Measurements from ENCODE around the gene TACC2.
A peak's percentile ranks its signal among the peaks of the same experiment; 100 is the strongest.

The TACC2 gene

DNA sequence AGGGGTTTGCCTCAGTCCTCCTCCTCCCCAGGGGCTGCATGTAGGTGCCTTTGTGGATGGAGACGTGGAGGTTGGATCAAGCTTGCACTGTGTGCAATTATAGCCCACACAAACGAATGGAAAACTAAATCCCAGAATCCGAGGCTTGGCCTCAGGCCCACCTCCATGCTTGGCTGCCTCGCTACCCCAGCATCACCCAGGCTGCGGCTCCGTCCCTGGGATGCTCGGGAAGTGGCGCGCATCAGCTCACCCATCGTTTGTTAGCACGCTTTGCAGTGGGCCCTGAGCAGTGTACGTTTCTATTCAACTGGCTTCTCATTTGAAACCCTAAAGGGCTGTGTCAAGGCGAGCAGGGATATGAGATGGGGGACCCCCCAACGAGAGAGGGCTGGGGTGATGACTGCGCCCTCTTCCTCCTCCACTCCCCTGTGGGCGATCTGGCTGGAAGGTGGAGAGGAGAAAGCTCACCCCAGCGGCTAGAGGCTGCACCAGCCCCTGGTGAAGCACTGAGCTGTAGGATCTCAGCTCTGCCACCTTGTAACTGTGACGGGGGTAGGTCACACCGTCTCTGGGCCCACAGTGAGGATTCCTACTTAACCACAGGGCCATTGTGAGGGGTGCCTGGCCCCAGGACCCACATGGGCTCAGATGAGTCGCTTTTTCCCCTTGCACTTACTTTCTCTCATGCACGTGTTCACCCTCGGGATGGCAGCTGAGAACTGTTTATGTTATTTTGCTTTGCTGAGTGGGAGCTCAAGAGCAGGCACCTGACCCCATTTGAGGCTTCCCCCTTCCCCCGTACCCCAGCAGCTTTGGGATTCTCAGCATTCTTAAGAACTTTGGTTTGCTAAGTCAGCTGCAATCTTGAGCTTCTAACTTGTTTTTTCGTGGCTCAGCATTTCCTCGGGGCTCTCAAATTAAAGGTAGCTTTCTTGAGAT, 269.4 kb downstream of the TACC2 start:
- no peak for DNase-seq

DNA sequence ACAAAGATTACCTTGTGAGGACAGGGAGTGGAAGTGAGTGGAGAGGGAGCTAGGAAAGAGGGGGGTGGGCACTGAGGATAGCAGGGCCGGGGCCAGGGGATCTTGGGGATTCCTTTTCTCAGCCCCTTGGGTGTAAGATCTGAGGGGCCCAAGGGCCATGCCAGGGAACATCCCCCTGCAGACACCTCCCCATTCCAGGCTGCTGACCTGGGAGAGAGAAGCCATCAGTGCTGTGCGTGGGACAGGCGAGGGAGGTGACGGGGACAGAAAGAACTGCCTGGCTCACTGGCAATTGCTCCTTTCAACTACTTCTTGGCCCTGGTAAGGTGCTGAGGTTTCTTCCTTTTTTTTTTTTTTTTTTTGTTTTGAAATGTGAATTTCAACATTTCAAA, 270.1 kb downstream of the TACC2 start:
- no peak for DNase-seq

DNA sequence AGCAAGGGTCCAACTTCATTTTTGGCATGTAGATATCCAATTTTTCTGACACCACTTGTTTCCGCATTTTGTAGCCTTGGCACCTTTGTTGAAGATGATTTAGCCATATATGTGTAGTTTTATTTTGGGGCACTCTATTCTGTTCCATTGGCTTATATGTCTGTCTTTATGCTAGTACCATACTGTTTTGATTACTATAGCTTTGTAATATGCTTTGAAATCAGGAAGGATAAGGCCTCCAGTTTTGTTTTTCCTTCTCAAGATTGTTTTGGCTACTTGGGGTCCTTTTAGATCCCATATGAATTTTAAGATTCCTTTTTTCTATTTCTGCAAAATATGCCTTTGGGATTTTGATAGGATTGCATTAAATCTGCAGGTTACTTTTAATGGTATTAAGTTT, 272.6 kb downstream of the TACC2 start:
- no peak for DNase-seq

DNA sequence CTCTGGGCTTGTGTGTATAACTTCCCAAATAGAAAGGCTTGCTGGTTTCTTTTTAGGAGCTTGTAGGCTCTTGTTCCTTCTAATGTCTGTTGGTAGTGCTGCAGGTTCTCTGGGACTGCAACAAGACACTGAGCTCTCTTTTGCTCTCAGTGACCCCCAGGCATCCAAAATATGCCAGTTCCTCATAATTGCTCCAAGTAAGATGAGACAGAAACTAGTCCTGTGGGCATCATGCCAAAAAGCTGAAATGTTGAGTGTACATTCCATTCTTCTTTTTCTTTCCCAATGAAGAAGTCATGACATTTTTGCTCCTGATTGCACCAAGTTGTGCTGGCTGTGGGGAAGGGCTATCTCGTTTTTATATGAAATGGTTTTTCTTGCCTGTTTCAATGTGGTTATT, 275.0 kb downstream of the TACC2 start:
- no peak for DNase-seq

GRCh38 chr10:122264436-122264835, 275.5 kb downstream of the TACC2 start:
- DNase-seq, result no peak

- DNase-seq, result no peak
Observed at GRCh38 chr10:122264931-122265330, 276.0 kb downstream of the TACC2 start.

- DNase-seq, result no peak
Observed at GRCh38 chr10:122265896-122266295, 276.9 kb downstream of the TACC2 start.

DNA sequence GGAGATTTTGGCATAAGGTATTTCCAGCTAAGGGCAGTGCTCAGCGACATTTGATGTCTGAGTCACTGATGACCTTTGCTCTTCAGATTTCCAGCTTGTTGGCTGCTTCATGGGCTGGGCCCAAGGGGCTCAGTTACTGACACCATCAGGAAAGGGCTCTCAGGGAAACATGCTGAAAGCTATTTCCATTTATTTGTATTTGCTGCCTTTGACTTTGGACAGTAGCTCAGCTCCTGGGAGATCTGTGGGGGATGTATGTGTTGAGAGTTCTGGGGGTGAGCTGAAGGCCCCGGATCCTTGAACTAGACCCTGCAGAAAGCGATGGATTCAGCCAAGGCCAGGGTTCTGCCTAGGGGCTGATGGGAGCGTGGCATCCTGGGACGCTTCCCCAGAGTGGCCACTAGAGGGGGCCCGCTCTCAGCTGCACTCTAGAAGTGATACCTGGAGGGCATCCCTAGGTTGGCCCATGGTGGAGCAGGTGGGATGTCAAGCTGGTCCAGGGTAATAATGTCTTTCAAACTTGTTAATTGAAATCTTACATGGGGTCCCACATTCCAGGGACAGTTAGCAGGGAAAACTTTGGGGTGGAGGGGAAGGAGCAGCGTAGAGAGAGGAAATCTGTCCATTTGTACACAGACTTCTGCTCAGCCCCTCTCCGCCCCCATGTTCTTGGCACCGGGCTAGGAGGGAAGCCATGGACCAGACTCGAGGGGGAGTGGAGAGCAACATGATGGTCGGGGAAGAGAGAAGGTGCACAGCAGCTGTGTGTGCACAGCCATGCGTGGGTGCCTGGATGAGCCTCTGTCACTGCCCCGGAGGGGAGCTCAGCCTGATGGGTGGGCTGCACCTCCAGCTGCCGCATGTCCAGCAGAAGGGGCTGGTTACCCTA, 279.1 kb downstream of the TACC2 start:
- peak; percentile 47 for DNase-seq

DNA sequence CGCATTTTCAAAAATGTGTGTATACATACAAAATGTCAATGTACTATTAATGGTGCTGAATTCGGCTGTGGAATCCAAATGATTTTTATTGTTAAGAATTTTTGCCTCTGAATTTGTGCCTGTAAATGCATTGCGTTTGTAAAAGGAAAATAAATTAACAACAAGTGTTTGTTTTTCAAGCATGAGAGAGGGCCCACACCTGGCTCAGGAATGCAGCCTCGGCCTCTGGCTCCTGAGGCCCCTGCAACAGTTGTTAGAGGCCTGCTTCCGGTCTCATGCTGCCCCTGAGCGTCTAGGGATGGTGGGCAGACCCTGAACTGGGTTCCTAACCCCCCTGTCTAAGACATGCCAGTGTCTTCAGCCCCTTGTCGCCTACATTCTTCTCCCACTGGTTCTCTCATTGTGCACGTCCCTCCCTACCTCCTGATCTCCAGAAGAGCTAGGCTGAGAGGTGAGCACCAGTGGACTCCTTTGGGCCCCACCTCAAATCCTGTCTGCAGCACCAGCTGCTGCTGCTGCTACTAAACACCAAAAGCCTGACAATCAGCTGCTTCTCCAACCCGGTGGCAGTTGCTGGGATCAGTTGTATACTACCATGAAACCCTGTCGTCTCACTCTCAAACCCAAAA, 280.2 kb downstream of the TACC2 start:
- DNase-seq, result no peak

- DNase-seq, result no peak
Observed at GRCh38 chr10:122271076-122271475, 282.1 kb downstream of the TACC2 start, which contains the start of gene BTBD16. BTBD16 (plus strand) TSS chr10:122271296; CDS start chr10:122275082, 3,786 bp downstream.

DNA sequence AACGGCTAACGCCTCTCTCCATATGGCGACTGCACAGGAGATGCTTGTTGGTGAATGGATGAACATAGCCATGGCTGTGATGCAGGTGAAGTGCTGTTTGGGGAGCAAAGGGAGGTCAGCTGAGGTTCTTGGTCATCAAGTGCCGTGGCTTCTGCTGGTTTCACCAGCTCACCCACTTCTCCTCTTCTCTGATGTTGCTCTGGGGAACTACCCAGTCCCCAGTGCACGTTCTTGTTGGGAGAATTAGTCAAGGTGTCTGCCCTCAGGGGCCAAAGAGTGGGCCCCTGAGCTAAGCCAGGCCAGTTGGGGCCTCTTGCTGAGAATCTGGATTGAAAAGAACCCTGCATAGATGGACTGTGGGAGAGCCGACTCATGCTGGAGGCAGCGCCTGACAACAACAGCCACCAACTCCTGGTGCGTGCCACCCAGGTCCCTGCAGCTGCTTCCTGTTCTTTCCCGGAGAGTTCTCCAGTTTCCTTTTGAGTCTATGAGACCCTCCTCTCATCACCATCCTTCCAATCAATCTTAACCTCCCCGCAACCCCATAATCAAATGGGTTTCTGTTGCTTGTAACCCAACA, 285.1 kb downstream of the TACC2 start:
- DNase-seq, result no peak

- no peak for DNase-seq
Observed at GRCh38 chr10:122276611-122277208, 287.7 kb downstream of the TACC2 start.

DNA sequence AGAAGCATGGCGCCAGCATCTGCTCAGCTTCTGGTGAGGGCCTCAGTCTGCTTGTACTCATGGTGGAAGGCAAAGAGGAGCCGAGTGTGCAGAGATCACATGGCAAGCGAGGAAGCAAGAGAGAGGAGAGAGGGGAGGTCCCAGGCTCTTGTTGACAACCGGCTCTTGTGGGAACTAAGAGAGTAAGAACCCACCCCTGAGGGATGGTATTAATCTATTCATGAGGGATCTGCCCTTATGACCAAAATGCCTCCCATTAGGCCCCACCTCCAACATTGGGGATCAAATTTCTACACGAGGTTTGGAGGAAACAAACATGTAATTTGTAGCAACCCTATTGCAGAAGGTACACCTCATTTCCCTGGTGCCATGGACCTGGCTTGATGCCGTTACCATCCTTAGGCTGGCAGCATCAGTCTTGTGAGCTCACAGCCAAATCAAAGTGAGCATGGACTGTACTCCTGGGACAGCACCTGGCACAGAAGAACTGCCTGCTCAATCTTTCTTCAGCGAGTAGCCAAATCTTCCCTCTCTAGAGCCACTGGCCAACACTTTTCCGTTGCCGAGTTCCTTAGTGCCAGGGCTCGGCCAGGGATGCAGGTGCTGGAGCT, 288.7 kb downstream of the TACC2 start:
- DNase-seq, result no peak

DNA sequence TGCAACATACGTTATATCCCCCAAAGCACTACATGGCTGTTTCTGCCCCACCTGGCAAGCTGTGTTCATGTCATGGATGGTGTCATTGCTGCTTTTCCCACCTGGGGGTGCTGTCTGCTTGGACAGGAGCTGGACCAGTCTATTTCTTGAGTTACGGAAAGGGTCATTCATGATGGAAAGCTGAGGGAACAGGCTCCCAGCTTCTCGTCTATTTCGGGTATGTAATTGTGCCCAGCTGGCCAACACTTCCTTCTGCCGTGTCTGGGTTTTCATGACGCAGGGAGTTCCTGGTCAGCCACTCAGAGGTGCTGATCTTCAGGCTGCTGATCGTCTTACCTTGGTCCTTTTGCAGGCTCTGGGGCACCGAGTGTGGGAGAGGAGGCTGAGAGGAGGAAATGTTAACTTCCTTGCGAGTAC, 290.8 kb downstream of the TACC2 start:
- no peak for DNase-seq

- DNase-seq, result no peak
Observed at GRCh38 chr10:122280156-122280555, 291.2 kb downstream of the TACC2 start.

DNA sequence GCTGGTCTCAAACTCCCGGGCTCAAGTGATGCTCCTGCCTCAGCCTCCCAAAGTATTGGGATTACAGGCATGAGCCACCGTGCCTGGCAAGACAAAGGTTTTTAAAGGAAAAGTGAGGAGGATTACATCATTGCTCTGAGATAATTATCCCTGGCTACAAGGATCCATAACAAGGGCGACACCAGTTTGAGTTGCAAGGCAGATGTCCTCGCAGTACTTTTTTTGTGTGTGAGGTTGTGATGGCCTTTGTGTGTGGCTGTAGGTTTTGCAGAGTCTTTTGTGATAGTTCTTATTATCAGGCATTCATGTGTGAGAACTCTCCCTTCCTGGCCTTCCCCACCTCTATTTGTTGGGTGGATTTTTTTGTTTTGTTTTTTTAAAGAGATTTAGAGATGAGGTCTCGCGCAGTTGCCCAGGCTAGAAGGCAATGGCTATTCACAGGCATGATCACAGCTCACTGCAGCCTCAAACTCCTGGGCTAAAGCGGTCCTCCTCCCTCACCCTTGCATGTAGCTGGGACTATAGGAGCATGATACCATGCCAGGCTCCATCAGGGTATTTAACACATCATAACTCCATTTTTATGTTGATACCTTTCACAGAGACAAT, 292.2 kb downstream of the TACC2 start:
- DNase-seq, result no peak

- no peak for DNase-seq
Observed at GRCh38 chr10:122281751-122282150, 292.8 kb downstream of the TACC2 start.

GRCh38 chr10:122282253-122282671, 293.3 kb downstream of the TACC2 start:
- no peak for DNase-seq

- no peak for DNase-seq
Observed at GRCh38 chr10:122282909-122283308, 293.9 kb downstream of the TACC2 start.

GRCh38 chr10:122285506-122286444, 296.8 kb downstream of the TACC2 start:
- no peak for DNase-seq

Data from stimulated activated CD4-positive, alpha-beta T cell treated with anti-CD3 and anti-CD28 coated beads, Interleukin-4, amount 100 ng/mL, for 1 hour (primary cell).